HepG2 (cell line): ENCODE data around the gene KRTAP20-2.

ENCODE experiments used
- ESRRA ChIP-seq: sonication (generic); formaldehyde crosslinking; IDR thresholded peaks from 2 replicates; pipeline ENCODE4 v1.5.1; 2020; ENCODE audit warnings: mild to moderate bottlenecking, low read depth, missing genetic modification reagents
- HOXA7 ChIP-seq: sonication (generic); formaldehyde crosslinking; IDR thresholded peaks from 2 replicates; pipeline ENCODE4 v1.8.1; 2022; ENCODE audit warnings: mild to moderate bottlenecking, missing genetic modification reagents, moderate library complexity
- PHF21A ChIP-seq: sonication (generic); formaldehyde crosslinking; IDR thresholded peaks from 2 replicates; pipeline ENCODE4 v1.5.0; 2020; ENCODE audit warnings: mild to moderate bottlenecking, missing genetic modification reagents
- SMAD1 ChIP-seq: sonication (generic); formaldehyde crosslinking; IDR thresholded peaks from 2 replicates; pipeline ENCODE4 v1.4.0; 2020; ENCODE audit warnings: missing genetic modification reagents, low read depth, mild to moderate bottlenecking, borderline replicate concordance
- SMAD9 ChIP-seq: sonication (generic); formaldehyde crosslinking; IDR thresholded peaks from 2 replicates; pipeline ENCODE4 v1.5.1; 2020; ENCODE audit warnings: mild to moderate bottlenecking, missing genetic modification reagents
- ZNF432 ChIP-seq: sonication (generic); formaldehyde crosslinking; IDR thresholded peaks from 2 replicates; pipeline ENCODE4 v1.5.0; 2020; ENCODE audit warnings: missing genetic modification reagents, mild to moderate bottlenecking, borderline replicate concordance
- ZNF441 ChIP-seq: sonication (generic); formaldehyde crosslinking; IDR thresholded peaks from 2 replicates; pipeline ENCODE4 v1.7.0; 2021; ENCODE audit warnings: missing genetic modification reagents, borderline replicate concordance
- ZNF543 ChIP-seq: sonication (generic); formaldehyde crosslinking; IDR thresholded peaks from 2 replicates; pipeline ENCODE4 v1.4.0; 2020; ENCODE audit warnings: mild to moderate bottlenecking, missing genetic modification reagents
- TF ChIP-seq, protein P1 (sequence below): sonication (generic); formaldehyde crosslinking; IDR thresholded peaks from 2 replicates; pipeline ENCODE4 v1.4.0; 2020; ENCODE audit warnings: missing genetic modification reagents
- TF ChIP-seq, protein P2 (sequence below): sonication (generic); formaldehyde crosslinking; IDR thresholded peaks from 2 replicates; pipeline ENCODE4 v1.8.1; 2022; ENCODE audit warnings: low read depth, mild to moderate bottlenecking, missing genetic modification reagents
- TF ChIP-seq, protein P3 (sequence below): sonication (generic); formaldehyde crosslinking; IDR thresholded peaks from 2 replicates; pipeline ENCODE4 v1.4.0; 2020; ENCODE audit warnings: missing genetic modification reagents
- TF ChIP-seq, protein P4 (sequence below): sonication (generic); formaldehyde crosslinking; IDR thresholded peaks from 2 replicates; pipeline ENCODE4 v1.5.0; 2020; ENCODE audit warnings: mild to moderate bottlenecking, missing genetic modification reagents, moderate library complexity
- TF ChIP-seq, protein P5 (sequence below): sonication (generic); formaldehyde crosslinking; IDR thresholded peaks from 2 replicates; pipeline ENCODE4 v1.5.0; 2020; ENCODE audit warnings: mild to moderate bottlenecking, missing genetic modification reagents, borderline replicate concordance

DNA sequence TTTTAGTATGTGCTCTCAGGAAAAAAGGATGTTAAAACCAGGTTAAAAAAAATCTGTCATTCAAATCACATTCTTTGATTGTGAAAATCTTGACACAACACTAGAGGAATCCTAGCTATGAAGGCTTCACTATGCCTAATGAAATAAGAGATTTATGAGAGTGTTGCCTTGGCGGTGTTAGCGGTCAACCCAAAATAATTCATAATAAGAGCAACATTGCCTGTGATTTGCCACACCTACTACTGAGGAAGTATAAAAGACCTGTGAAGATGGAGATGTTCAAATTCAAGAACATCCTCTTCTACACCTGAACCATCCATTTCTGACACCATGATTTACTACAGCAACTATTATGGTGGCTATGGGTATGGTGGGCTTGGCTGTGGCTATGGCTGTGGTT, 18.9 kb upstream of the KRTAP20-2 start, which contains the start of gene KRTAP20-1:
- TF ChIP-seq, protein P1, sequence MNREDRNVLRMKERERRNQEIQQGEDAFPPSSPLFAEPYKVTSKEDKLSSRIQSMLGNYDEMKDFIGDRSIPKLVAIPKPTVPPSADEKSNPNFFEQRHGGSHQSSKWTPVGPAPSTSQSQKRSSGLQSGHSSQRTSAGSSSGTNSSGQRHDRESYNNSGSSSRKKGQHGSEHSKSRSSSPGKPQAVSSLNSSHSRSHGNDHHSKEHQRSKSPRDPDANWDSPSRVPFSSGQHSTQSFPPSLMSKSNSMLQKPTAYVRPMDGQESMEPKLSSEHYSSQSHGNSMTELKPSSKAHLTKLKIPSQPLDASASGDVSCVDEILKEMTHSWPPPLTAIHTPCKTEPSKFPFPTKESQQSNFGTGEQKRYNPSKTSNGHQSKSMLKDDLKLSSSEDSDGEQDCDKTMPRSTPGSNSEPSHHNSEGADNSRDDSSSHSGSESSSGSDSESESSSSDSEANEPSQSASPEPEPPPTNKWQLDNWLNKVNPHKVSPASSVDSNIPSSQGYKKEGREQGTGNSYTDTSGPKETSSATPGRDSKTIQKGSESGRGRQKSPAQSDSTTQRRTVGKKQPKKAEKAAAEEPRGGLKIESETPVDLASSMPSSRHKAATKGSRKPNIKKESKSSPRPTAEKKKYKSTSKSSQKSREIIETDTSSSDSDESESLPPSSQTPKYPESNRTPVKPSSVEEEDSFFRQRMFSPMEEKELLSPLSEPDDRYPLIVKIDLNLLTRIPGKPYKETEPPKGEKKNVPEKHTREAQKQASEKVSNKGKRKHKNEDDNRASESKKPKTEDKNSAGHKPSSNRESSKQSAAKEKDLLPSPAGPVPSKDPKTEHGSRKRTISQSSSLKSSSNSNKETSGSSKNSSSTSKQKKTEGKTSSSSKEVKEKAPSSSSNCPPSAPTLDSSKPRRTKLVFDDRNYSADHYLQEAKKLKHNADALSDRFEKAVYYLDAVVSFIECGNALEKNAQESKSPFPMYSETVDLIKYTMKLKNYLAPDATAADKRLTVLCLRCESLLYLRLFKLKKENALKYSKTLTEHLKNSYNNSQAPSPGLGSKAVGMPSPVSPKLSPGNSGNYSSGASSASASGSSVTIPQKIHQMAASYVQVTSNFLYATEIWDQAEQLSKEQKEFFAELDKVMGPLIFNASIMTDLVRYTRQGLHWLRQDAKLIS (CRISPR knock-in tag): no peak
- TF ChIP-seq SMAD9 (CRISPR knock-in tag): no peak
- no peak for TF ChIP-seq ZNF432
- no peak for TF ChIP-seq ESRRA
- TF ChIP-seq, protein P2, sequence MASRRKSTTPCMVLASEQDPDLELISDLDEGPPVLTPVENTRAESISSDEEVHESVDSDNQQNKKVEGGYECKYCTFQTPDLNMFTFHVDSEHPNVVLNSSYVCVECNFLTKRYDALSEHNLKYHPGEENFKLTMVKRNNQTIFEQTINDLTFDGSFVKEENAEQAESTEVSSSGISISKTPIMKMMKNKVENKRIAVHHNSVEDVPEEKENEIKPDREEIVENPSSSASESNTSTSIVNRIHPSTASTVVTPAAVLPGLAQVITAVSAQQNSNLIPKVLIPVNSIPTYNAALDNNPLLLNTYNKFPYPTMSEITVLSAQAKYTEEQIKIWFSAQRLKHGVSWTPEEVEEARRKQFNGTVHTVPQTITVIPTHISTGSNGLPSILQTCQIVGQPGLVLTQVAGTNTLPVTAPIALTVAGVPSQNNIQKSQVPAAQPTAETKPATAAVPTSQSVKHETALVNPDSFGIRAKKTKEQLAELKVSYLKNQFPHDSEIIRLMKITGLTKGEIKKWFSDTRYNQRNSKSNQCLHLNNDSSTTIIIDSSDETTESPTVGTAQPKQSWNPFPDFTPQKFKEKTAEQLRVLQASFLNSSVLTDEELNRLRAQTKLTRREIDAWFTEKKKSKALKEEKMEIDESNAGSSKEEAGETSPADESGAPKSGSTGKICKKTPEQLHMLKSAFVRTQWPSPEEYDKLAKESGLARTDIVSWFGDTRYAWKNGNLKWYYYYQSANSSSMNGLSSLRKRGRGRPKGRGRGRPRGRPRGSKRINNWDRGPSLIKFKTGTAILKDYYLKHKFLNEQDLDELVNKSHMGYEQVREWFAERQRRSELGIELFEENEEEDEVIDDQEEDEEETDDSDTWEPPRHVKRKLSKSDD (CRISPR knock-in tag): no peak
- TF ChIP-seq SMAD1 (CRISPR knock-in tag): no peak
- TF ChIP-seq, protein P3, sequence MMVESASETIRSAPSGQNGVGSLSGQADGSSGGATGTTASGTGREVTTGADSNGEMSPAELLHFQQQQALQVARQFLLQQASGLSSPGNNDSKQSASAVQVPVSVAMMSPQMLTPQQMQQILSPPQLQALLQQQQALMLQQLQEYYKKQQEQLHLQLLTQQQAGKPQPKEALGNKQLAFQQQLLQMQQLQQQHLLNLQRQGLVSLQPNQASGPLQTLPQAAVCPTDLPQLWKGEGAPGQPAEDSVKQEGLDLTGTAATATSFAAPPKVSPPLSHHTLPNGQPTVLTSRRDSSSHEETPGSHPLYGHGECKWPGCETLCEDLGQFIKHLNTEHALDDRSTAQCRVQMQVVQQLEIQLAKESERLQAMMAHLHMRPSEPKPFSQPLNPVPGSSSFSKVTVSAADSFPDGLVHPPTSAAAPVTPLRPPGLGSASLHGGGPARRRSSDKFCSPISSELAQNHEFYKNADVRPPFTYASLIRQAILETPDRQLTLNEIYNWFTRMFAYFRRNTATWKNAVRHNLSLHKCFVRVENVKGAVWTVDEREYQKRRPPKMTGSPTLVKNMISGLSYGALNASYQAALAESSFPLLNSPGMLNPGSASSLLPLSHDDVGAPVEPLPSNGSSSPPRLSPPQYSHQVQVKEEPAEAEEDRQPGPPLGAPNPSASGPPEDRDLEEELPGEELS (CRISPR knock-in tag): no peak
- TF ChIP-seq, protein P4, sequence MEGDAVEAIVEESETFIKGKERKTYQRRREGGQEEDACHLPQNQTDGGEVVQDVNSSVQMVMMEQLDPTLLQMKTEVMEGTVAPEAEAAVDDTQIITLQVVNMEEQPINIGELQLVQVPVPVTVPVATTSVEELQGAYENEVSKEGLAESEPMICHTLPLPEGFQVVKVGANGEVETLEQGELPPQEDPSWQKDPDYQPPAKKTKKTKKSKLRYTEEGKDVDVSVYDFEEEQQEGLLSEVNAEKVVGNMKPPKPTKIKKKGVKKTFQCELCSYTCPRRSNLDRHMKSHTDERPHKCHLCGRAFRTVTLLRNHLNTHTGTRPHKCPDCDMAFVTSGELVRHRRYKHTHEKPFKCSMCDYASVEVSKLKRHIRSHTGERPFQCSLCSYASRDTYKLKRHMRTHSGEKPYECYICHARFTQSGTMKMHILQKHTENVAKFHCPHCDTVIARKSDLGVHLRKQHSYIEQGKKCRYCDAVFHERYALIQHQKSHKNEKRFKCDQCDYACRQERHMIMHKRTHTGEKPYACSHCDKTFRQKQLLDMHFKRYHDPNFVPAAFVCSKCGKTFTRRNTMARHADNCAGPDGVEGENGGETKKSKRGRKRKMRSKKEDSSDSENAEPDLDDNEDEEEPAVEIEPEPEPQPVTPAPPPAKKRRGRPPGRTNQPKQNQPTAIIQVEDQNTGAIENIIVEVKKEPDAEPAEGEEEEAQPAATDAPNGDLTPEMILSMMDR (CRISPR knock-in tag): no peak
- no peak for TF ChIP-seq PHF21A (CRISPR knock-in tag)
- no peak for TF ChIP-seq HOXA7 (CRISPR knock-in tag)
- no peak for TF ChIP-seq ZNF543 (CRISPR knock-in tag)
- TF ChIP-seq, protein P5, sequence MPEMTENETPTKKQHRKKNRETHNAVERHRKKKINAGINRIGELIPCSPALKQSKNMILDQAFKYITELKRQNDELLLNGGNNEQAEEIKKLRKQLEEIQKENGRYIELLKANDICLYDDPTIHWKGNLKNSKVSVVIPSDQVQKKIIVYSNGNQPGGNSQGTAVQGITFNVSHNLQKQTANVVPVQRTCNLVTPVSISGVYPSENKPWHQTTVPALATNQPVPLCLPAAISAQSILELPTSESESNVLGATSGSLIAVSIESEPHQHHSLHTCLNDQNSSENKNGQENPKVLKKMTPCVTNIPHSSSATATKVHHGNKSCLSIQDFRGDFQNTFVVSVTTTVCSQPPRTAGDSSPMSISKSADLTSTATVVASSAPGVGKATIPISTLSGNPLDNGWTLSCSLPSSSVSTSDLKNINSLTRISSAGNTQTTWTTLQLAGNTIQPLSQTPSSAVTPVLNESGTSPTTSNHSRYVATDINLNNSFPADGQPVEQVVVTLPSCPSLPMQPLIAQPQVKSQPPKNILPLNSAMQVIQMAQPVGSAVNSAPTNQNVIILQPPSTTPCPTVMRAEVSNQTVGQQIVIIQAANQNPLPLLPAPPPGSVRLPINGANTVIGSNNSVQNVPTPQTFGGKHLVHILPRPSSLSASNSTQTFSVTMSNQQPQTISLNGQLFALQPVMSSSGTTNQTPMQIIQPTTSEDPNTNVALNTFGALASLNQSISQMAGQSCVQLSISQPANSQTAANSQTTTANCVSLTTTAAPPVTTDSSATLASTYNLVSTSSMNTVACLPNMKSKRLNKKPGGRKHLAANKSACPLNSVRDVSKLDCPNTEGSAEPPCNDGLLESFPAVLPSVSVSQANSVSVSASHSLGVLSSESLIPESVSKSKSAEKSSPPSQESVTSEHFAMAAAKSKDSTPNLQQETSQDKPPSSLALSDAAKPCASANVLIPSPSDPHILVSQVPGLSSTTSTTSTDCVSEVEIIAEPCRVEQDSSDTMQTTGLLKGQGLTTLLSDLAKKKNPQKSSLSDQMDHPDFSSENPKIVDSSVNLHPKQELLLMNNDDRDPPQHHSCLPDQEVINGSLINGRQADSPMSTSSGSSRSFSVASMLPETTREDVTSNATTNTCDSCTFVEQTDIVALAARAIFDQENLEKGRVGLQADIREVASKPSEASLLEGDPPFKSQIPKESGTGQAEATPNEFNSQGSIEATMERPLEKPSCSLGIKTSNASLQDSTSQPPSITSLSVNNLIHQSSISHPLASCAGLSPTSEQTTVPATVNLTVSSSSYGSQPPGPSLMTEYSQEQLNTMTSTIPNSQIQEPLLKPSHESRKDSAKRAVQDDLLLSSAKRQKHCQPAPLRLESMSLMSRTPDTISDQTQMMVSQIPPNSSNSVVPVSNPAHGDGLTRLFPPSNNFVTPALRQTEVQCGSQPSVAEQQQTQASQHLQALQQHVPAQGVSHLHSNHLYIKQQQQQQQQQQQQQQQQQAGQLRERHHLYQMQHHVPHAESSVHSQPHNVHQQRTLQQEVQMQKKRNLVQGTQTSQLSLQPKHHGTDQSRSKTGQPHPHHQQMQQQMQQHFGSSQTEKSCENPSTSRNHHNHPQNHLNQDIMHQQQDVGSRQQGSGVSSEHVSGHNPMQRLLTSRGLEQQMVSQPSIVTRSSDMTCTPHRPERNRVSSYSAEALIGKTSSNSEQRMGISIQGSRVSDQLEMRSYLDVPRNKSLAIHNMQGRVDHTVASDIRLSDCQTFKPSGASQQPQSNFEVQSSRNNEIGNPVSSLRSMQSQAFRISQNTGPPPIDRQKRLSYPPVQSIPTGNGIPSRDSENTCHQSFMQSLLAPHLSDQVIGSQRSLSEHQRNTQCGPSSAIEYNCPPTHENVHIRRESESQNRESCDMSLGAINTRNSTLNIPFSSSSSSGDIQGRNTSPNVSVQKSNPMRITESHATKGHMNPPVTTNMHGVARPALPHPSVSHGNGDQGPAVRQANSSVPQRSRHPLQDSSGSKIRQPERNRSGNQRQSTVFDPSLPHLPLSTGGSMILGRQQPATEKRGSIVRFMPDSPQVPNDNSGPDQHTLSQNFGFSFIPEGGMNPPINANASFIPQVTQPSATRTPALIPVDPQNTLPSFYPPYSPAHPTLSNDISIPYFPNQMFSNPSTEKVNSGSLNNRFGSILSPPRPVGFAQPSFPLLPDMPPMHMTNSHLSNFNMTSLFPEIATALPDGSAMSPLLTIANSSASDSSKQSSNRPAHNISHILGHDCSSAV (CRISPR knock-in tag): no peak
- TF ChIP-seq ZNF441 (CRISPR knock-in tag): no peak
